GM21423 (cell line): ENCODE data around the gene DDIT3.

Experiments
- ATAC-seq: cut with Tn5 transposase; IDR thresholded peaks from one replicate; pipeline ENCODE4 v1.9.1; 2021; ENCODE audit warnings: mild to moderate bottlenecking, moderate library complexity; ENCODE audit not compliant: unreplicated experiment

Gene DDIT3

DNA sequence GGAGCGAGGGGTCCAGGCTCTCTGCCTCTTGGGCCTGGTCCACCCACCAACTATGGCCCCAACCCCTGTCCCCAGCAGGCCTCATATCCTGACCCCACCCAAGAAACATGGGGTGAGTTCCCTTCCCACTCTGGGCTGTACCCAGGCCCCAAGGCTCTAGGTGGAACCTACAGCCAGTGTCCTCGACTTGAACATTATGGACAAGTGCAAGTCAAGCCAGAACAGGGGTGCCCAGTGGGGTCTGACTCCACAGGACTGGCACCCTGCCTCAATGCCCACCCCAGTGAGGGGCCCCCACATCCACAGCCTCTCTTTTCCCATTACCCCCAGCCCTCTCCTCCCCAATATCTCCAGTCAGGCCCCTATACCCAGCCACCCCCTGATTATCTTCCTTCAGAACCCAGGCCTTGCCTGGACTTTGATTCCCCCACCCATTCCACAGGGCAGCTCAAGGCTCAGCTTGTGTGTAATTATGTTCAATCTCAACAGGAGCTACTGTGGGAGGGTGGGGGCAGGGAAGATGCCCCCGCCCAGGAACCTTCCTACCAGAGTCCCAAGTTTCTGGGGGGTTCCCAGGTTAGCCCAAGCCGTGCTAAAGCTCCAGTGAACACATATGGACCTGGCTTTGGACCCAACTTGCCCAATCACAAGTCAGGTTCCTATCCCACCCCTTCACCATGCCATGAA lies 49.2 kb downstream of the DDIT3 start:
- ATAC-seq: no peak

DNA sequence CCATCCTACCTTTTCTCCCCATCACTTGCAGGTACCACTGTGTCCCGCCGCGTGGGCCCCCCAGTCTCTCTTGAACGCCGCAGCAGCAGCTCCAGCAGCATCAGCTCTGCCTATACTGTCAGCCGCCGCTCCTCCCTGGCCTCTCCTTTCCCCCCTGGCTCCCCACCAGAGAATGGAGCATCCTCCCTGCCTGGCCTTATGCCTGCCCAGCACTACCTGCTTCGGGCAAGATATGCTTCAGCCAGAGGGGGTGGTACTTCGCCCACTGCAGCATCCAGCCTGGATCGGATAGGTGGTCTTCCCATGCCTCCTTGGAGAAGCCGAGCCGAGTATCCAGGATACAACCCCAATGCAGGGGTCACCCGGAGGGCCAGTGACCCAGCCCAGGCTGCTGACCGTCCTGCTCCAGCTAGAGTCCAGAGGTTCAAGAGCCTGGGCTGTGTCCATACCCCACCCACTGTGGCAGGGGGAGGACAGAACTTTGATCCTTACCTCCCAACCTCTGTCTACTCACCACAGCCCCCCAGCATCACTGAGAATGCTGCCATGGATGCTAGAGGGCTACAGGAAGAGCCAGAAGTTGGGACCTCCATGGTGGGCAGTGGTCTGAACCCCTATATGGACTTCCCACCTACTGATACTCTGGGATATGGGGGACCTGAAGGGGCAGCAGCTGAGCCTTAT lies 49.9 kb downstream of the DDIT3 start:
- ATAC-seq: no peak

DNA sequence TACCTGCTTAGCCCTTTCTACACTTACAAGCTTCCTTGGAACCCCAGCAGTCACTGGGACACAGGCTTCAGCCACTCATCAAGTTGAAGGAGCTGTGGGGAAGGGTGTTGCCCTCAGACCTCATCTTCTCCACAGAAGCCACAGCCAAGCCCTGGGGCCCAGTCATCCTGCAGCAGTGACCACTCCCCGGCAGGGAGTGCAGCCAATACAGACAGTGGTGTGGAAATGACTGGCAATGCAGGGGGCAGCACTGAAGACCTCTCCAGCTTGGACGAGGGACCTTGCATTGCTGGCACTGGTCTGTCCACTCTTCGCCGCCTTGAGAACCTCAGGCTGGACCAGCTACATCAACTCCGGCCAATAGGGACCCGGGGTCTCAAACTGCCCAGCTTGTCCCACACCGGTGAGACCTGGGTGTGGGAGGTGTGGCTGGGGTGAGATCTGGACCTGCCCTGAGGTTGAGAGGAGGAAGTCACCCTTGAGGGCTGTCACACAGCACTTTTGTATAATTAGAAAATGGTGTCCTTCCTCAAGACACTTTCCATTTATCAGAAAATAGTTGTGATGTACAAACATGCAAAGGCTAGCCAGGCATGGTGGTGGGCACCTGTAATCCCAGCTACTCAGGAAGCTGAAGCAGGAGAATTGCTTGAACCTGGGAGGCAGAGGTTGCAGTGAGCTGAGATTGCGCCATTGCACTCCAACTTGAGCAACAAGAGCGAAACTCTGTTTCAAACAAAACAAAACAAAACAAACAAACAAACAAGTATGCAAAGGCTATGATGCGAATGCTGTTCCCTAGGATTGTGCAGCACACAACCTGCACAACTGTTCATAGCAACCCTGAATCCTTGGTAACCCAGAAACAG lies 50.8 kb downstream of the DDIT3 start:
- ATAC-seq: no peak

DNA sequence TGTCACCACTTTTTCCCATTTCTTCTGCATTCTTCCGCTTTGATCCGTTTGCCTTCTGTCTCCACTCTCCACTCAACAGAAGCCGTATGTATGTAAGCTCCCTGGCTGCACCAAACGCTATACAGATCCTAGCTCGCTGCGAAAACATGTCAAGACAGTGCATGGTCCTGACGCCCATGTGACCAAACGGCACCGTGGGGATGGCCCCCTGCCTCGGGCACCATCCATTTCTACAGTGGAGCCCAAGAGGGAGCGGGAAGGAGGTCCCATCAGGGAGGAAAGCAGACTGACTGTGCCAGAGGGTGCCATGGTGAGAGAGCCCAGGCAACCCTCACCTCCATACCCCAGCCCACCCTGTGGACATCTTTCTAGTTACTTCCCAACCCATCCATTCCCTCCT lies 52.4 kb downstream of the DDIT3 start:
- no peak for ATAC-seq

DNA sequence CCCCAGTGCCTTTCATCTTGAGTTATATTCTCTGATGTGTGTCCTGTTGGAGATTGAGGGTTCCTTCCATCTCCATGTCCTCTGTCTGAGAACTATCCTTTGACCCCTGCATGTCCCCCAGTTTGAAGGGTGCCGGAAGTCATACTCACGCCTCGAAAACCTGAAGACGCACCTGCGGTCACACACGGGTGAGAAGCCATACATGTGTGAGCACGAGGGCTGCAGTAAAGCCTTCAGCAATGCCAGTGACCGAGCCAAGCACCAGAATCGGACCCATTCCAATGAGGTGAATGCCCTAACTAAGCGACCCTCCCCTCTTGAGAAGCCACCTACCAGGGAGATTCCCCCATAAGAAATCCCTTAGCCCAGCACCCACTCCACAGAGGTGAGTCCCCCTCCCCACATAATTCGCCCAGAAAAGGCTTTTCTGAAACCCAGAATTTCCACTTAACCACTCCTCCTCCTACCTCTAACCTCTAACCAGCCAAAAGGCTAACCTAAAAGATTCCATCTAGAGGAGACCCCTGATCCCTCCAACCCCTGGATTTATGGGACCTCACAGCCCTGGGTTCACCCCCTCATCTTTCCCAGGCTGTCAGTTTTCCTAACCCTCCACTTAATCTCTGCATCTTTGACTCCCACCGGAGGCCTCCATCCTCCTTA lies 53.0 kb downstream of the DDIT3 start:
- no peak for ATAC-seq
